Uterus (tissue), 4 donors: ENCODE measurements around the gene SPATS2L. TPM values are rescaled to one million over a fixed set of nuclear protein-coding genes. Genes with fewer than 3 reads are reported as not detected.

Experiments
- DNase-seq, 2 donors: peaks; one replicate each; pipeline ENCODE4 v3.0.0-alpha.2; 2019 to 2020
- H3K27ac ChIP-seq, 2 donors: fragments of 200-600 bp; sonication (generic); 1 replicate in 1 of 2; 2 replicates in 1 of 2; pipeline ENCODE4 v1.5.1; 2016 to 2018
- H3K27me3 ChIP-seq, 2 donors: fragments of 200-600 bp; sonication (generic); one replicate each; pipeline ENCODE4 v1.5.1; 2018 to 2019; ENCODE audit warnings: control low read depth in 1 of 2
- H3K36me3 ChIP-seq, 2 donors: fragments of 200-600 bp; sonication (generic); one replicate each; pipeline ENCODE4 v1.5.1; 2019; ENCODE audit warnings: control low read depth in 1 of 2
- H3K4me1 ChIP-seq, 2 donors: fragments of 200-600 bp; sonication (generic); one replicate each; pipeline ENCODE4 v1.5.1; 2018 to 2019; ENCODE audit warnings: control low read depth in 1 of 2
- H3K4me3 ChIP-seq, 2 donors: fragments of 200-600 bp; sonication (generic); 1 replicate in 1 of 2; 2 replicates in 1 of 2; pipeline ENCODE4 v1.5.1; 2018 to 2019; ENCODE audit warnings: mild to moderate bottlenecking in 1 of 2
- H3K9me3 ChIP-seq, 2 donors: fragments of 200-600 bp; sonication (generic); one replicate each; pipeline ENCODE4 v1.5.1; 2019; ENCODE audit warnings: control low read depth in 1 of 2
- CTCF ChIP-seq, 4 experiments: fragments of 200-600 bp in 2 of 4; fragments of 450-650 bp in 2 of 4; sonication (generic) in 2 of 4; IDR thresholded peaks; one replicate each; pipeline ENCODE4 v1.5.1; 2016 to 2019; ENCODE audit warnings: antibody characterized with exemption in 4 of 4, mild to moderate bottlenecking in 2 of 4, moderate library complexity in 1 of 4
- POLR2A ChIP-seq, 2 donors: fragments of 450-650 bp; IDR thresholded peaks; one replicate each; pipeline ENCODE4 v1.6.1; 2016; ENCODE audit warnings: antibody characterized with exemption in 2 of 2, mild to moderate bottlenecking in 1 of 2, moderate library complexity in 1 of 2
- intact Hi-C: fragments of 100-400 bp; cut with DNase I; formaldehyde crosslinking; loops from one replicate; pipeline ENCODE4 v1.15.1; 2023; ENCODE audit warnings: low total_unique reads
- total RNA-seq, 4 donors: library from RNA; depleted of rRNA in 3 of 4; stranded (reverse); fragments of >200 nt in 3 of 4; gene quantifications; one replicate each; pipeline versions ENCODE4 v1.1.0 to v1.2.4, GENCODE V29; 2014 to 2023
- donor health status: DM: yes; HTN: yes; CAD: no.

The SPATS2L gene
- total RNA-seq, 4 donors from 2014 or later, result 20.6 to 99.3 (median 73.1) TPM

DNA sequence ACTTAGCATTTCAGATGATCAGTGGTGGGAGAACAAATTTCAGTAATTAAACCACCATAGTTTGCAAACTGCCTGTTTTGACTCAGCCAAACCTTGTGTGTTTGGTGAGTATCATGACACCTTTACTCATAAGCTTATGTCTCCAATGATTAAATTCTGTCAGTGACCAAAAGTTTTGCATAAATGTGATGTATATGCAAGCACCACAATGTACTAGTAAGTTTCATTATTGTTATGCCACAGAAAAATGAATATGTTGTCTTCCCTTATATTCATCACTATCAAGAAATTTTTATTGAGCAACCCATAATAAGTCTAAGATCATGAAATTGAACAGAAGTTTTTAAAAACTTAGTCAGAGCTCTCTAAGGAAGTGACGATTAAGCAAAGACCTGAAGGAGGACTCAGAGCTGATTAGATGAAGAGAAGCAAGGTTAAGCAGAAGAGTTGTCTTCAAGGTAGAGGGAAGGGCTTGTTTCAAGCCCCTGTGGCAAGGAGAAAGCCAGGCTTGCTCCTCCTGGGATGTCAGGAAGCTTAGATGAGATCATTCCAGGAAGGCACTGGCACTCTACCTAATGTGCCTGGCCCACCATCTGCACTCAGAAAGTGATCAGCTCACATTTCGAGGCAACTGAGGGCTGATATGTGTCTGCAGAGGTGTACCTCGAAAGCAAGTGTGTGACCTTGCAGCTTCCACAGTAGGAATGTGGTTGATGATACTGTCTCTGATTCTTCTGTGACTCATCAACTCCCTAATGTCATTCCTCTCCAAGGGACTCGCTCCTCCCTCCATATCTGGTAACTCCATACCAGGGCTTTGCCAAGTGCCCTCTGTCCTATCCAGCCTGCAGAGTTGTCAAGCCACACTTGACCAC is 148.7 kb downstream of the SPATS2L start:
- H3K4me1 ChIP-seq, result no peaks in the 10 kb centered on the region
- intact Hi-C loops, result no loop called here
- no peaks in the 10 kb centered on the region for H3K9me3 ChIP-seq
- H3K4me3 ChIP-seq, result no peak overlapping the region
- no peaks in the 10 kb centered on the region for H3K27me3 ChIP-seq
- H3K36me3 ChIP-seq, result no peaks in the 10 kb centered on the region
- no peak overlapping the region for H3K27ac ChIP-seq
- no peak for DNase-seq
- TF ChIP-seq POLR2A (IDR thresholded peaks at IDR 0.05) (no peak), CTCF (IDR thresholded peaks at IDR 0.05) (no peak)

DNA sequence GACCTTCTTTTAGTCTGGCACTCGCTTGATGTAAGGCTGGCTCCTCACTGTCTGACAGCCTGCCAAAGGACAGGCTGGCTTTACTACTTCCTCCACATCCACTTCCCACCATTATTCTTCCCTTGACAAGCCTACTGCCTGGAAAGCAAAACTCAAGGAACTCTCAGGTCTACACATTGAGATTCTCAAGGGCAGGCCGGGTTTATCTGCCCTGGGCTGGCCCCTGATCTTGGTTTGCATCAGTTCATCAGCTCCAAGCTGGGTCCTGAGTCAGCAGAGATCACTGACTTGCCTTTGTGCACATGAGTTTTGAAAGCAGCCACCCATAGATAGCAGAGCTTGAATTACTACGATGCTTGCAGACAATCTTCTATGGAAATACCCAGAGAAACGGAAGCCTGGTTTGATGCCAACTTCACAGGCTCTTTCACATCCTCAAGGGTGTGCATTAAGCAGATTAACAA is 149.5 kb downstream of the SPATS2L start:
- H3K36me3 ChIP-seq, result no peaks in the 10 kb centered on the region
- no peak overlapping the region for H3K4me3 ChIP-seq
- H3K27ac ChIP-seq, result no peak overlapping the region
- H3K4me1 ChIP-seq, result no peaks in the 10 kb centered on the region
- H3K9me3 ChIP-seq, result no peaks in the 10 kb centered on the region
- H3K27me3 ChIP-seq, result no peaks in the 10 kb centered on the region
- TF ChIP-seq CTCF (IDR thresholded peaks at IDR 0.05), result no peak
- no peak for TF ChIP-seq POLR2A (IDR thresholded peaks at IDR 0.05)
- intact Hi-C loops, result no loop called here
- no peak for DNase-seq

- Histone ChIP-seq H3K36me3 (no peaks in the 10 kb centered on the region), H3K9me3 (no peaks in the 10 kb centered on the region), H3K4me3 (no peak overlapping the region), H3K4me1 (no peaks in the 10 kb centered on the region), H3K27me3 (no peaks in the 10 kb centered on the region), H3K27ac (no peak overlapping the region)
- intact Hi-C loops, result no loop called here
- DNase-seq, result no peak
- no peak for TF ChIP-seq CTCF (IDR thresholded peaks at IDR 0.05)
- TF ChIP-seq POLR2A (IDR thresholded peaks at IDR 0.05), result no peak
Measured at GRCh38 chr2:200456567-200456966, 150.1 kb downstream of the SPATS2L start.

DNA sequence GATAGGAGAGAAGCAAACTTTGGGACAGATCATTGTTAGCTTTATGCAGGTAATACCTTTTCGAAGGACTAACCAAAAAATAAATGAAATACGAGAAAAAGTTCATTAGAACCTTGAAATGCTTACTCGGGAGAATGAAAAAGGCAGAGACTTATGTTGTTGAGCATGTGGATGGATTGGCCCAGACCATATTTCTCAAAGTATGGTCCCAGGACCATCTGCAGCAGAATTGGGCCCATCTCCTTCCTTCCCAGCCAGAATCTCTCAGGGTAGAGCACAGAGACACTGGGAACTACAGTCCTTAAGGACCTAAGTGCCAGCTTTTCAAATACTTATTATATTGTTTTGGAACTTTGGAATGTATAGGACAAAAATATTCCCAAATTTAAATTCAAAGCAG is 152.6 kb downstream of the SPATS2L start:
- no peaks in the 10 kb centered on the region for H3K9me3 ChIP-seq
- no peak for DNase-seq
- H3K36me3 ChIP-seq, result no peaks in the 10 kb centered on the region
- no peak overlapping the region for H3K27ac ChIP-seq
- intact Hi-C loops, result no loop called here
- H3K4me1 ChIP-seq, result no peaks in the 10 kb centered on the region
- no peak overlapping the region for H3K4me3 ChIP-seq
- H3K27me3 ChIP-seq, result no peaks in the 10 kb centered on the region
- TF ChIP-seq POLR2A (IDR thresholded peaks at IDR 0.05) (no peak), CTCF (IDR thresholded peaks at IDR 0.05) (no peak)

DNA sequence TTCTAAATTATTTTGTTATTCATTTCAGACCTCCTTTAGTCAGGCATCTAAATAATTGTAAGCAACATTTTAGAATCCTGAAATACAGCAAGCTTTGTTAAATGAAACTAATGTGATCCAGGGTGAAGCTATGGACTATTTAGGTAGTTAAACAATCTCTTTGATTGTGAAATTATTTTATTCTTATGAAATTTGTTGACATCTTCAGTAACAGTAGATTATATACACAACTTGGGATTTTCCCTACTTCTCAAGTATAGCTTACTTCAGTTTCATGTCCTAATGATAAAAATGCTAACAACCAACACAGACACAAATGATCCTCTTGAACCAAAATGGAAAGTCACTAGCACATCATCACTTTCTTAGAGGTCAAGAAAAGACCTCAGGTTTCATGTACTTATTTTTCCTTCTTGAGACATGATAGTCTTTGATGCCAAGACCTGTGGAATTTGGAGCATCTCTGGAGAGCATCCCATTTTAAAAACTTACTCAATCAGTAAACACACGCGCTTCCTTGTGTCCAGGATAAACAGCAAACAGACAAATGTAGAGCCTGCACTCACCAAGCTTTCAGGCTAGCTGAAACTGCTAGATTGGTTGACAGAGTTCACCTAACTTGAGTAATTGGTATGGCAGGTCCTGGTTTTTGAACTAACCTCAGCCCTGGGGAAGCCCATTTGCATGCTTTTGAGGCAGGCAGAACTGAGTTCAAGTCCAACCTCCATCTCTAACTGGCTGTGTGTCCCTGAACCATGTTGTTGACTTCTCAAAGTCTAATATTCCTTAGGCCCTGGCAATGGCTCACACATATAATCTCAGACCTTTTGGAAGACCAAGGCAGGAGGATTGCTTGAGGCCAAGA is 155.6 kb downstream of the SPATS2L start:
- no peaks in the 10 kb centered on the region for H3K27me3 ChIP-seq
- TF ChIP-seq POLR2A (IDR thresholded peaks at IDR 0.05) (no peak), CTCF (IDR thresholded peaks at IDR 0.05) (no peak)
- no peak overlapping the region for H3K4me3 ChIP-seq
- no peak for DNase-seq
- no peak overlapping the region for H3K27ac ChIP-seq
- H3K4me1 ChIP-seq, result peaks cover 0 to 5% of the 10 kb centered on the region in 2 donors
- intact Hi-C loops, result no loop called here
- H3K9me3 ChIP-seq, result no peaks in the 10 kb centered on the region
- no peaks in the 10 kb centered on the region for H3K36me3 ChIP-seq
